Measurements from ENCODE around the gene THNSL1. TPM values are rescaled to one million over a fixed set of nuclear protein-coding genes. Genes with fewer than 3 reads are reported as not detected.

THNSL1 gene
- polyA plus RNA-seq, 1 donor from 2014 or later: 5.1 TPM

- Histone ChIP-seq H3K79me2 (replicated peaks; ENCODE audit: insufficient read depth, low read length) (no peaks in the 10 kb centered on the region), H4K20me1 (ENCODE audit: insufficient read depth) (no peaks in the 10 kb centered on the region), H3K9ac (ENCODE audit: low read length) (no peak overlapping the region), H3K4me3 (ENCODE audit: low read length) (no peak overlapping the region), H3K9me3 (ENCODE audit: low read length) (no peaks in the 10 kb centered on the region), H2AFZ (ENCODE audit: low read depth, low read length) (no peak overlapping the region), H3K36me3 (ENCODE audit: insufficient read depth, low read length) (no peaks in the 10 kb centered on the region), H3K9me2 (ENCODE audit: insufficient read depth, low read length) (no peaks in the 10 kb centered on the region), H3K4me2 (ENCODE audit: low read length) (no peak overlapping the region), H3F3A (ENCODE audit: insufficient read depth, low read length, poor library complexity, severe bottlenecking) (no peaks in the 10 kb centered on the region), H3K27me3 (ENCODE audit: insufficient read depth, low read depth, low read length) (no peaks in the 10 kb centered on the region), H3K27ac (ENCODE audit: low read length) (no peak overlapping the region)
- TF ChIP-seq CTCF (IDR thresholded peaks at IDR 0.05; ENCODE audit: poor library complexity, severe bottlenecking): peak; percentile 47
- peak; percentile 54 for TF ChIP-seq RAD21 (conservative IDR thresholded peaks at IDR 0.05)
- TF ChIP-seq SMC3 (conservative IDR thresholded peaks at IDR 0.05; ENCODE audit: poor library complexity): peak; percentile 61
- no peak for TF ChIP-seq EZH2 (IDR thresholded peaks at IDR 0.05; ENCODE audit: borderline replicate concordance, insufficient read depth, low read length, poor library complexity, severe bottlenecking)
- TF ChIP-seq MXI1 (conservative IDR thresholded peaks at IDR 0.05; ENCODE audit: poor library complexity, severe bottlenecking): no peak
- no peak for TF ChIP-seq REST (IDR thresholded peaks at IDR 0.05; ENCODE audit: borderline replicate concordance)
- no peak for TF ChIP-seq EP300 (conservative IDR thresholded peaks at IDR 0.05; ENCODE audit: poor library complexity, severe bottlenecking)
- no peak for TF ChIP-seq POLR2AphosphoS5 (IDR thresholded peaks at IDR 0.05)
Observed at GRCh38 chr10:24989867-24990266, 26.5 kb upstream of the THNSL1 start.

GRCh38 chr10:24991298-24991697 lies 25.1 kb upstream of the THNSL1 start:
- Histone ChIP-seq H3K9me2 (ENCODE audit: insufficient read depth, low read length) (no peaks in the 10 kb centered on the region), H3K36me3 (ENCODE audit: insufficient read depth, low read length) (no peaks in the 10 kb centered on the region), H3K4me2 (ENCODE audit: low read length) (no peak overlapping the region), H3K9ac (ENCODE audit: low read length) (no peak overlapping the region), H3F3A (ENCODE audit: insufficient read depth, low read length, poor library complexity, severe bottlenecking) (no peaks in the 10 kb centered on the region), H4K20me1 (ENCODE audit: insufficient read depth) (no peaks in the 10 kb centered on the region), H3K27me3 (ENCODE audit: insufficient read depth, low read depth, low read length) (no peaks in the 10 kb centered on the region), H3K79me2 (replicated peaks; ENCODE audit: insufficient read depth, low read length) (no peaks in the 10 kb centered on the region), H3K4me3 (ENCODE audit: low read length) (no peak overlapping the region), H3K27ac (ENCODE audit: low read length) (no peak overlapping the region), H2AFZ (ENCODE audit: low read depth, low read length) (no peak overlapping the region), H3K9me3 (ENCODE audit: low read length) (no peaks in the 10 kb centered on the region)
- TF ChIP-seq CTCF (IDR thresholded peaks at IDR 0.05; ENCODE audit: poor library complexity, severe bottlenecking) (no peak), SMC3 (conservative IDR thresholded peaks at IDR 0.05; ENCODE audit: poor library complexity) (no peak), EZH2 (IDR thresholded peaks at IDR 0.05; ENCODE audit: borderline replicate concordance, insufficient read depth, low read length, poor library complexity, severe bottlenecking) (no peak), TAF1 (IDR thresholded peaks at IDR 0.05; ENCODE audit: low read depth) (no peak), REST (IDR thresholded peaks at IDR 0.05; ENCODE audit: borderline replicate concordance) (no peak), RAD21 (conservative IDR thresholded peaks at IDR 0.05) (no peak), POLR2AphosphoS5 (IDR thresholded peaks at IDR 0.05) (no peak)
